HL-60/S4 (cell line): ENCODE data around the gene NDUFA13.

ENCODE experiments used
- in situ Hi-C: fragments of 300-500 bp; cut with MboI; formaldehyde crosslinking; loops from 2 replicates; pipeline ENCODE4 v1.14.3; 2022; ENCODE audit warnings: low sequenced_read_pairs

The NDUFA13 gene

GRCh38 chr19:19561946-19562664, 46.1 kb downstream of the NDUFA13 start:
- in situ Hi-C loops, result no loop called here

DNA sequence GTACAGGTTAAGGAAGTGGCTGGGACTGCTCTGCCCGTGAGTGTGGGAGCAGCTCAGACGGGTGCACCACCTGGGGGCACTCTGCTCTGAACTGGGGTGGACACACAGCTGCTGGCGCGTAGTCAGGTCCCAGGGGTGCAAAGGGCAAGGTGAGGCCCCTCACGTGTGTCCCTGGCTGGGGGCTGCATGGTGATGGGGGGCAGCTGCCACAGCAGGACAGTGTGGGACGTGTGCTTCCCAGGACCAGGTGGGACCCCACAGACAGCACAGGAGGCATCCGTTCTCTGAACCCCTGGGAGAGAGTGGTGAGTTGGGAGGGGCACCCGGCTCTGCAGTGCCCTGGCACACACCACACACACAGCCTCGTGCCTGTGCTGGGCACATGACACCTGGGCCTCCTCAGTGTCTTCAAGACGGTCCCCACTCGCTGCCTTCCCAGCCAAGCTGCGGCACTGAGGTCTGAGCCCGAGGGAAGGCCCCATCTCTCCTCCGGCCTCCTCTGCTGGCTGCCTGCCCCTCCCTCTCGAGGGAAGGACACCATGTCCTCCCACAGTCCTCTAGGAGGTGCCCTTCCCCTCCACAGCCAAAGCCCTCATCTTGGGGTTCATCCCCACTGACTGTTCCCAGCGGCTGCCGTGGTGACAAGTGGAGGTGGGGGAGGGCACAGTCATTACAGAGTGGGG, 46.8 kb downstream of the NDUFA13 start:
- in situ Hi-C loops, result no loop called here

- in situ Hi-C loops, result no loop called here
Observed at GRCh38 chr19:19563348-19563848, 47.4 kb downstream of the NDUFA13 start.

DNA sequence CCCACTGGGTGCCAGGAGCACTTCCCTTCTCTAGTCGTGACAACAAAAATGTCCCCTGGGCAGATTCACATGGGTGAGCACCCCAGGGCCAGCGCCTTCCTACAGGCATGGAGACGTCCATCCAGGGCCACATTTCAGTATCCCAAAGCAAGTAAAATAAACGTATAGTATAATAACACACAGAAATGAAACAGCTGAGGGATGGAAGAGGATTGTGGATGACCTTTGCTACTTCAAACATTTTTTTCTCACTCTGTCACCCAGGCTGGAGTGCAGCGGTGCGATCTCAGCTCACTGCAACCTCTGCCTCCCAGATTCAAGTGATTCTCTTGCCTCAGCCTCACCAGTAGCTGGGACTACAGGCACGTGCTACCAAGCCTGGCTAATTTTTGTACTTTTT, 50.3 kb downstream of the NDUFA13 start:
- in situ Hi-C loops, result no loop called here

DNA sequence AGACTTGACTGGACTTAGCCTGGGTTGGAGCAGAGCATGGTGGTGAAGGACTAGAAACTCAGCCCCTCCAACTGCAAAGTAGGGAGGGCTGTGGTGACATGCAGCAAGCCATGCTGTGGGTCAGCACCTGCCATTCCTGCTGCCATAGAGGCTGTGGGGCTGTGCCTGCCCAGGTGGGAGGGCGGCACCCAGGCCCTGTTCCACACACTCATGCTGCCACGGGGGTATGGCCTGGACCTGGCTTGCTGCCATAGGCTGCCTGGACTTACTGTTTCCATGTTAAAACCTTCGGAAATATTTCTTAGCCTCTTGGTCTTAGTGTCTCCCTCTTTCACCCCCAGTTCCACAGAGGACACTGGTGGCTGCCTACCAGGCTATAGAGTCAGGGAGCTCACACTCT, 51.4 kb downstream of the NDUFA13 start:
- in situ Hi-C loops, result no loop called here

DNA sequence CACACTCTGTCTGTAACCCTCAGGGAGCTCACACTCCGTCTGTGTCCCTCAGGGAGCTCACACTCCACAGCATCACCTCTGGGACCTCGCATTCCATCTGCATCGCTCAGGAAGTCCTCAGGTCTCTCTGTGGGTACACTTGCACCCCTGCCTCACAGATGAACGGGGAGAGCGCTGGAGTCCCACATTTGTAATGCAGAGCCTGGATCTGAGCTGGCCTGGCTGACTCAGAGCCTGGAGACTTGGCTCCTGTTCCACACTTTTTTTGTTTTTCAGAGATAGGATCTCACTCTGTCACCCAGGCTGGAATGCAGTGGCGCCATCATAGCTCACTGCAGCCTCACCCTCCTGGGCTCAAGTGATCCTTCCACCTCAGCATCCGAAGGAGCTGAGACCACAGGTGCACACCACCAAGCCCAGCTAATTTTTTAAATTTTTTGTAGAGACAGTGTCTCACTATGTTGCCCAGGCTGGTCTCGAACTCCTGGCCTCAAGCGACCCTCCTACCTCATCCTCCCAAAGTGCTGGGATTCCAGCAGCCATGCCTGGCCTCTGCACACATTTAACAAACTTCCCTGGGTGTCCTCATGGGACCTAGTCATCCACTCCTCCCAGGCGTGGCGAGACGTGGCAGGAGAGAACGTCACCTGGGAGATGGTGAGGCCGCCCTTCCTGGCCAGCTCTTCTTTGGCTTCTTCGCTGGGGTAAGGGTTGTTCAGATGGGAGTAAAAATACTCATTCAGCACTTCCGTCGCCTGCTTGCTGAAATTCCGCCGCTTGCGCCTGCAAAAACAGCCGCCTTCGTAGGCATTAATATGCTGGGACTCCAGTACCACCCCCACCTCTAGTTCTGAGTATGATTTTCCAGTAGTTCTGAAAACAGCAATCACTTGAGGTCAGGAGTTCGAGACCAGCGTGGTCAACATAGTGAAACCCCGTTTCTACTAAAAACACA, 53.1 kb downstream of the NDUFA13 start:
- in situ Hi-C loops, result no loop called here

- in situ Hi-C loops, result no loop called here
Observed at GRCh38 chr19:19570571-19570970, 54.5 kb downstream of the NDUFA13 start.

GRCh38 chr19:19571071-19571786, 55.2 kb downstream of the NDUFA13 start:
- in situ Hi-C loops, result no loop called here

DNA sequence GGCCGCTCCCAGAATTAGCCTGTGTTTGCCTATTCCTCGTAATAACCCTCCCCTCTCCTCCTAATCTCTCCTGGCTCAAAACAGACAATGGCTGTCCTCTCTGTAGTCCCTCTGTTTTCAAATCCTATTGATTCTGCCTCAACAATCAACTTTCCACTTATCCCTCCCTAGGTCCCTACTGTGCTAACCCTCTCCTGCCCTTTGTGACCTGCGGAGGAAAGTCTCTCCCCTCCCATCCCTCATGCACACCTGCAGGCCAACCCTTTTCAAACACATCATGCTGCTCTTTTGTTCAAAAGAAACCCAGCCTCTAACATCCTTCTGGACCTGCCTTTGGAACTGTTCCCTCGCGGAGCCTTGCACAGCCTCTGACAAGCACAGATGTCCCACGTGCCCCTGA, 59.4 kb downstream of the NDUFA13 start:
- in situ Hi-C loops, result no loop called here
